ENCODE results near the gene ANKRD35.
"Not testable (repeated sequence)": the region's sequence is repeated elsewhere in the genome, so short reads cannot be mapped to it uniquely, and the experiment has no call there.

Gene ANKRD35, protein sequence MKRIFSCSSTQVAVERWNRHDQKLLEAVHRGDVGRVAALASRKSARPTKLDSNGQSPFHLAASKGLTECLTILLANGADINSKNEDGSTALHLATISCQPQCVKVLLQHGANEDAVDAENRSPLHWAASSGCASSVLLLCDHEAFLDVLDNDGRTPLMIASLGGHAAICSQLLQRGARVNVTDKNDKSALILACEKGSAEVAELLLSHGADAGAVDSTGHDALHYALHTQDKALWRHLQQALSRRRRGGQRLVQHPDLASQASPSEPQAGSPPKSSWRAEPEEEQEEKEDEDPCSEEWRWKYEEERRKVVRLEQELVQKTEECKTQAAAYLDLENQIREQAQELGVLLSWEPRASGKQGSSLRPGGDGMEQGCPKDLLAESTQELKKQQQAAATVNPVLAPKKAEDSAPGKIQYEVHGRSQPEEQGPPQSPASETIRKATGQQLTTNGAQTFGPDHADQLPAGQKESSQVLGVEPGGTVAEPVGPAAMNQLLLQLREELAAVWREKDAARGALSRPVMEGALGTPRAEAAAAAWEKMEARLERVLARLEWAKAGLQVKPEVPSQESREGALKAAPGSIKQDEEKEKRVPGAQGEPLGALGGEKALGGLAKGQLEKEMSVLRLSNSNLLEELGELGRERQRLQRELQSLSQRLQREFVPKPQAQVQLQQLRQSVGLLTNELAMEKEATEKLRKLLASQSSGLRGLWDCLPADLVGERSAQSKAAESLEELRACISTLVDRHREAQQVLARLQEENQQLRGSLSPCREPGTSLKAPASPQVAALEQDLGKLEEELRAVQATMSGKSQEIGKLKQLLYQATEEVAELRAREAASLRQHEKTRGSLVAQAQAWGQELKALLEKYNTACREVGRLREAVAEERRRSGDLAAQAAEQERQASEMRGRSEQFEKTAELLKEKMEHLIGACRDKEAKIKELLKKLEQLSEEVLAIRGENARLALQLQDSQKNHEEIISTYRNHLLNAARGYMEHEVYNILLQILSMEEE
- total RNA-seq: 0 to 3.4 (median 1.3) reads per million in 17 experiments

DNA sequence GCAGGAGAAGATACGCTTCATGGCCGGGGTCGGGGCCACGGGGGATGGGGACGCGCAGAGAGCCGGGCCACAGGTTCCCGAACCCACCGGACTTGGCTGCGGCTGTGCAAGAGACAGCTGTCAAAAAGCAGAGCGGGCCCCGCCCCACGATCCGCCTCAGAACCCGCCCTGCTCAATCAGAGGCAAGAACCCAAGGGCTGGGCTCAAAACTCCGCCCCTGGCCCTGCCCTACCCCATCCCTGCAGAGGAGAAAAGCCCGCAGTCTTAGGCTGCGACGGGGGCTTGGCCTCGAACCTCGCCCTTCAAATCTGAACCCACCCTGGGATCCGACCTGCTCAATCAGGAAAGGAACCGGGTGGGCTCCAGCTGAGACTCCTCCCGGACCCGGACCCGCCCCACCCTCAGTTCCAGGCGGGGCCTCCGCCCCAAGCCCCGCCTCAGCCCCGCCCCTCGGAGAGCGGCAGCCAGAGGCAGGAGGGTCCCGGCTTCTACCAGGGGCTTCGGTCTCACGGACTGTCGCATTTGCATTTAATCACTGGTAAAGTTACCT is at the start of gene ANKRD35:
Gene ANKRD35 (minus strand): TSS at position 129 of the 550 bp plus-strand sequence. CDS start 108 bp downstream, at position 21.
- peak; percentile 82 to 92 (median 86) for DNase-seq

DNA sequence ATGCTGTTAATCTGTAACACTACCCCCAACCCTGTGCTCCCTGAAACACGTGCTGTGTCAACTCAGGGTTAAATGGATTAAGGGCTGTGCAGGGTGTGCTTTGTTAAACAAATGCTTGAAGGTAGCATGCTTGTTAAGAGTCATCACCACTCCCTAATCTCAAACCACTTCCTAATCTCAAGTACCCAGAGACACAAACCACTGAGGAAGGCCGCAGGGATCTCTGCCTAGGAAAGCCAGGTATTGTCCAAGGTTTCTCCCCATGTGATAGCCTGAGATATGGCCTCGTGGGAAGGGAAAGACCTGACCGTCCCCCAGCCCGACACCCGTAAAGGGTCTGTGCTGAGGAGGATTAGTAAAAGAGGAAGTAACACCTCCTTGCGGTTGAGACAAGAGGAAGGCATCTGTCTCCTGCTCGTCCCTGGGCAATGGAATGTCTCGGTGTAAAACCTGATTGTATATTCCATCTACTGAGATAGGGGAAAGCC is 46.9 kb upstream of the ANKRD35 start:
- not testable (repeated sequence) for DNase-seq

DNA sequence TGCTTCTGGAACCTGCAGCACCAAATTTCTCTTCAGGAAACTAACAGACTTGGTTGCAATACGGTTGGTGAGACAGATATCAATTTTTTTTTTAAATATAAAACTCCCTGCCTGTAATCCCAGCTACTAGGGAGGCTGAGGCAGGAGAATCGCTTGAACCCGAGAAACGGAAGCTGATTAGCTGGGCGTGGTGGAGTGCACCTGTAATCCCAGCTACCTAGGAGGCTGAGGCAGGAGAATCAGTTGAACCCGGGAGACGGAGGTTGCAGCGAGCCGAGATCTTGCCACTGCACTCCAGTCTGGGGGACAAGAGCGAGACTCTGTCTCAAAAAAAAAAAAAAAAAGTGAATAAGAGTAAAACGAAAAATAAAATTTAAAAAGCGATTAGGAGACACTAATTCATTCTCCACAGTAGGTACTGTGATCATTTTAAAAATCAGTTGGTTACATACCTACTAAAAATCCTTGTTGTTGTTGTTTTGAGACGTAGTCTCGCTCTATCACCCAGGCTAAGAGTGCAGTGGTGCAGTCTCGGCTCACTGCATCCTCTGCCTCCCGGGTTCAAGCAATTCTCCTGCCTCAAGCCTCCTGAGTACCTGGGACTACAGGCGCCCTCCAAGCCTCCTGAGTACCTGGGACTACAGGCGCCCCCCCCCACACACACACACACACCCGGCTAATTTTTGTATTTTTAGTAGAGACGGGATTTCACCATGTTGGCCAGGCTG is 42.4 kb upstream of the ANKRD35 start:
- DNase-seq: no peak

DNA sequence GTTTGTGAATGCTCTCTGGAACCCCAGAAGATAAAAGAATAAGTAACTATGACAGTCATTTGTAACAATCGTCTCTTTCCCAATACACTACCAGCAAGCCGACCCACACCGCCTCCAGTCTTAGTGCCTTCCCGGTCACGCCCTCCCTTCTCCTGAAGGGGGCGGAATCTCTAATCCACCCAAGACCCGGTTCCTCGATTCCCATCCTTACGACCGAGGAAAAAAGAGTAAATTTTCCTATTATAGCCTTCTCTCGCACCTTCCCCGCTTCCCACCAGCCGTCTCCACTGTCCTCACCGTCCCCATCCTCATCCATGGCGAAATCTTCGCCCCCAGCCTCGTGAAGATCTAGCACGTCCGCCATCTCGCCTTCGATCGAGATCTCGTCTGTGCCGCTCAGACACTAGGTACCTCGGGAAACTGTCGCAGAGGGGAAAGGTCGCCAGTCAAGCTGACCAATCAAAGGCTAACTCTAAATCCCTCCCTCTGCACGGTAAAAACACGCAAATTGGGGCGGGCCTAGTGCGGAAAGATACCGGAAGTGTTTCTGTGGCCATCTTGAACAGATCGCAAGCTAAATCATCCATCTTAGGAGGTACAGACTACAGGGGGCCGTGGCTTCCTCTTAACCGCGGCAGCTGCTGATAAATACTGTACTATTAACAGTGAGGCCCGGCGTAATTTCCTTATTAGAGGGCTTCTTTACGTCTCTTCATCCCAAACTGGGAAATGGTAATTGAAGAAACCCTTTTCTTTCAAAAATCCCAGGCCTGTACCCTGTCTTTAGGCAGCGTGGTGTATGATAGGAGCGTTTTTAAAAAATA is 41.6 kb upstream of the ANKRD35 start, which contains the start of gene RBM8A:
Gene RBM8A (minus strand): TSS at position 422 of the 824 bp plus-strand sequence. CDS start 58 bp downstream, at position 364.
- DNase-seq: peak; percentile 96 to 99 (median 98)

GRCh38 chr1:145926686-145927062 is 41.0 kb upstream of the ANKRD35 start:
- no peak for DNase-seq

DNA sequence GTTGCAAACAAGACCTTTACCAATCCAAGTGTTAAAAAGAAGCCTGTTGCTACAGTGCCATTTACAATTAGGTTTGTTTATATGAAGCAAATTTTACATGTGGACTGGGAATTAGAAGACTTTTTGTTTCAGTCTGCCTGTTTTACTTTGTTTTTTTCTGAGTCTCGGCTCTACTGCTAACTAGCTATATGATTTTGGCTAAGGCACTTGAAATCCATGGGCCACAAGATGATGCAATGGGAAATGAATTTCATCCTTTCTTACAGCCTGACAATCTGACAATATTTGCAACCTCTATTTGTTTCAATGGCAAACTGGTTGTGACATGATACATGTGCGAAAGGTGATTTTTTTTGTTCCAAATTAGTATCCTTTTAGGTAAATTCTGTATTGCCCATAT is 36.6 kb upstream of the ANKRD35 start:
- DNase-seq: no peak

DNA sequence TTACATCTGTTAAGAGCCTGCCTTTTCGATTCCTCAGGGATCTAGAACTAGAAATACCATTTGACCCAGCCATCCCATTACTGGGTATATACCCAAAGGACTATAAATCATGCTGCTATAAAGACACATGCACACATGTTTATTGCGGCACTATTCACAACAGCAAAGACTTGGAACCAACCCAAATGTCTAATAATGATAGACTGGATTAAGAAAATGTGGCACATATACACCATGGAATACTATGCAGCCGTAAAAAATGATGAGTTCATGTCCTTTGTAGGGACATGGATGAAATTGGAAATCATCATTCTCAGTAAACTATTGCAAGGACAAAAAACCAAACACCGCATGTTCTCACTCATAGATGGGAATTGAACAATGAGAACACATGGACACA is 34.6 kb upstream of the ANKRD35 start:
- DNase-seq: not testable (repeated sequence)

DNA sequence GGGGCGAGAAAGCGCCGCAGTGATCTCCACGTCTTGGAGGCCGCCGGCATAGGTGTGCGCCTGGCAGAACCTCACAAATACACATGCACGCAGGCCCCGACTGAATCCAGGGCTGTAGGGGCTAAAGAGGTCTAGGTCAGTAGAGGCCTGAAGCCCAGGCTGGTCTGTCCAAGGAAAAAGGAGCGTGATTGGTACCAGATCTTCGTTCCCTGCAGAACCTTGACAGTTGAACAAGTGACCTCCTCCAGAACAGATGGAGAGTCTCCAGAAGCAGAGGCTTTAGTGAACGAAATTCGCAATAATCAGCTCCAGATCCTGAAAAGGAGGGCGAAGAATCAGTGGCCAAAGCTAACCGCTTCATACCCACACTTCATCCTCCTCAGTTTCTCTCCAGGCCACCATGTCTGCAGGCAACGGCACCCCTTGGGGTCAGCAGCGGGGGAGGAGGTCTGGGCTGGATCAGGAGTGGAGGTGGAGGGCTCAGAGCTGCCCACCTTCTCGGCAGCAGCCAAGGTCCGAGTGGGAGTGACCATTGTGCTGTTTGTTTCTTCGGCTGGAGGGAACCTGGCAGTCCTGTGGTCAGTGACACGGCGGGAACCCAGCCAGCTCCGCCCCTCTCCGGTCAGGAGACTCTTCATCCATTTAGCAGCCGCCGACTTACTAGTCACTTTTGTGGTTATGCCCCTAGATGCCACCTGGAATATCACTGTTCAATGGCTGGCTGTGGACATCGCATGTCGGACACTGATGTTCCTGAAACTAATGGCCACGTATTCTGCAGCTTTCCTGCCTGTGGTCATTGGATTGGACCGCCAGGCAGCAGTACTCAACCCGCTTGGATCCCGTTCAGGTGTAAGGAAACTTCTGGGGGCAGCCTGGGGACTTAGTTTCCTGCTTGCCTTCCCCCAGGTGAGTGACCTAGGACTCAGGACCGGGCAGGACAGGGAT is 33.6 kb upstream of the ANKRD35 start:
- peak; percentile 52 to 70 (median 58) for DNase-seq

DNA sequence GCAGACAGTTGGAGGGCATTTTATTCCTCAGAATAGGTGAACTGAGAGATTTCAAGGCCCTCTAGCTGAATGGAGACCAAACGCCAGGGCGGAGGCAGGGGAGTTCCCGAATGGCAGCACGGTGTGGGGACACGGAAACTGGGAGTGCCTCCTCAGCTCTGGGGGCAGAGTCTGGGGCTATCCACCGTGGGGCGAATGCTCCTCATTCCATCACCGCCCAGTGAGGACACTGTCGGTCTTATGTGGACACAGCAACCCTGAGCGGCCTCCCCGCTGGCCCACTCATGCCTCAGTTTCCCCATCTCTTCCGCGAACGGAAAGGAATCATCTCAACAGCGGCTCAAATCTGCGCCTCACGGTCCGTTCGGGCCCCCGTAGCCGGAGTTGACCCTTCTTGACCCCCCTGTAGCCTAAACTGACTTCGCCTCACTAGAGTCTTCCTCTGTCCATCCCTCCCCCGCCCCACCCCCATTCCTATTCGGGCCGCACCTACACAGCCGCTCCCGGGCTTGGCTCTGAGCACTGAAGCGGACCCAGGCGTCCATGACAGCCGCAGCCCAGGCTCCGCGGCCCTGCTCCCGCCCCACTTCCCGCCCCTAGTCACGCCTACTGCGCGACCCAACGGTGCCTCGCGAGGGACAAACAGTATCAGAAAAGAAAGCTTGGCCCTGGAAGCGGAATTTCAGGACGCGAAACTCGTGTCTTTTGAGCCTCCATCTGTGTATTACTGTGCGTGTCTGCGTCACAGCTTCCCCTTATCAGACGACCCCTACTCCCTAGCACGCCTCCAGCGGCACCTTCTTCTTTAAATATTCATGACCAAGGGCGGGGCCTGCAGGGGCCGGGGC is 32.7 kb upstream of the ANKRD35 start, which contains the start of gene PEX11B:
Gene PEX11B (minus strand): TSS at position 574 of the 848 bp plus-strand sequence. CDS start 29 bp downstream, at position 545.
- DNase-seq: peak; percentile 91 to 95 (median 94)

- peak in 1 of 4 experiments; percentile 13 for DNase-seq
Measured at GRCh38 chr1:145917595-145917994, 31.9 kb upstream of the ANKRD35 start.

DNA sequence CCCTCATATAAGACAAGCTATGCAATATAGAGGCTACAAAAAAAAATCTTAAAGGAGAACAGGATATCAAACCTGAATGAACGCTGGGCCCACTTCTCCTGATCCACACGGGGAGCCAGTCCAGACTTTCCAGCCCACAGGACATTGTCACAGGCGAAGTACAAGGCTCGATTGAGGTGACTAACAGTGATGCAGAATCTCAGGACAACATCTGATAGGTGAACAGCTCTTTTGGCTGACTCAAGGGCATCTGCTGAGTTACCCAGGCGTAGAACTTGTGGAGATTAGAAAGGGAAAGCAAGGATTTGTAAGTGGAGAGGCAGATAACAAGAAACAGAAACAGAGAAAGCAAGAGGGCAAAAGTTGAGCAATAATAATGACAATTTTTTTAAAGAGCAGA is 31.1 kb upstream of the ANKRD35 start:
- DNase-seq: no peak

- DNase-seq: no peak
Measured at GRCh38 chr1:145912128-145912641, 26.5 kb upstream of the ANKRD35 start.

GRCh38 chr1:145908653-145909052 is 23.0 kb upstream of the ANKRD35 start:
- no peak for DNase-seq

GRCh38 chr1:145906954-145907753 is 21.5 kb upstream of the ANKRD35 start:
- DNase-seq: no peak

DNA sequence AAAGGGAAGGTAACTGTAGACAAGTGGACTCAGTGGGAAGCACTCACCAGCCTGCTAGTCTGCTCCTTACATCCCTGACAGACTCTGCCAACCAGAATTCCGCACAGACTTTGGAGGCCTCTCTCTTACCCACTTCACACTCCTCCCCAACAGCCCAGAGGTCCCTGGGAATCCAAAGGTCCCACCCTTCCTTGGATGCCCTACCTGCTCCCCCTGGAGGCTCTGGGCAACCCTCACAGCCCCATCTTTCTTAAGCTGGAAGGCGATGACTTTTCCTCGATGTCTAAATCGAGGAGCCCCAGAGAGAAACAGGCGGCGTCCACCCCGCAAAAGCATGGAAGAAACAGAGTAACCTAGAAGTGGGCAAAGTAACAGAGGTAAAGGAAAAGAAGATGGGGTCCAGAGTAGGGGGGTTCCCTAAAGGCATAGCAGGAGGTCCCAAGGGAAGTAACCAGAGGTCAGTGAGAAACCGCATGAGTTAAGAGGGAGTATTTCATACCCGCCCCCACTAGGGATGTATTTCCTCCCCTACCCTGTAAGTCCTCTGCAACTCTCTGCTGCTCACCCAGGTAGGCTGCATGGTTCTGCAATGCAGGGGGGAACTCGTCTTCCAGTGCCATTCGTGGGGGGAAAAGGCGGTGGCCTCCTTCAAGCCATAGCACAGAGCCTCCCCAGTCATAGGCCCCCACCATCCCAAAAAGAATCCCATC is 15.8 kb upstream of the ANKRD35 start:
- no peak for DNase-seq

DNA sequence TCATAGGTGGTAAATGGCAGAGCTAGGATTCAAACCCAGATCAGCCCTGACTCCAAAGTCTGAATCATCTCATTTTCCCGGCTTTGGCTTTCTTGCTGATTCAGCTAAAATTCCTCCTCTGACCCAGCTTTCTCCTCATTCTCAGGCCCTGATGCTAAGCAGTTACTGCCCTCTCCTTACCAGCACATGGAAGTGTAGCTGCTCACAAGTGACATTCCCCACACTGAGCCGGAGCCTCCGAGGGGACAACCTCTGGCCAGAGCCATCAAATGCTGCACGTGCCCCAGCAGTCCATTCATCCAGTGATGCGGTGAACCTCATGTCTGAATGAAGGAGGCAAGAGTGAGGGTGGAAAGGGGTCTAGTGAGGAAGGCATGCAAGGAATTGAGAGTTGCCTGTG is 13.1 kb upstream of the ANKRD35 start:
- DNase-seq: no peak

GRCh38 chr1:145897969-145898368 is 12.3 kb upstream of the ANKRD35 start:
- no peak for DNase-seq
